Effector CD4-positive, alpha-beta T cell (primary cell): ENCODE results near the gene BNIP3.
"Not testable (repeated sequence)": the region's sequence is repeated elsewhere in the genome, so short reads cannot be mapped to it uniquely, and the experiment has no call there.

Source experiments
- DNase-seq: peaks from one replicate; pipeline ENCODE4 v3.0.0-alpha.2; 2020

BNIP3 gene

GRCh38 chr10:131928248-131929095 is 53.3 kb downstream of the BNIP3 start:
- DNase-seq = no peak

- no peak for DNase-seq
These were observed 54.8 kb downstream of the BNIP3 start for GRCh38 chr10:131926743-131927595.

GRCh38 chr10:131926253-131926652 is 55.5 kb downstream of the BNIP3 start:
- DNase-seq = no peak

- DNase-seq = no peak
These were observed 56.0 kb downstream of the BNIP3 start for GRCh38 chr10:131925716-131926115.

DNA sequence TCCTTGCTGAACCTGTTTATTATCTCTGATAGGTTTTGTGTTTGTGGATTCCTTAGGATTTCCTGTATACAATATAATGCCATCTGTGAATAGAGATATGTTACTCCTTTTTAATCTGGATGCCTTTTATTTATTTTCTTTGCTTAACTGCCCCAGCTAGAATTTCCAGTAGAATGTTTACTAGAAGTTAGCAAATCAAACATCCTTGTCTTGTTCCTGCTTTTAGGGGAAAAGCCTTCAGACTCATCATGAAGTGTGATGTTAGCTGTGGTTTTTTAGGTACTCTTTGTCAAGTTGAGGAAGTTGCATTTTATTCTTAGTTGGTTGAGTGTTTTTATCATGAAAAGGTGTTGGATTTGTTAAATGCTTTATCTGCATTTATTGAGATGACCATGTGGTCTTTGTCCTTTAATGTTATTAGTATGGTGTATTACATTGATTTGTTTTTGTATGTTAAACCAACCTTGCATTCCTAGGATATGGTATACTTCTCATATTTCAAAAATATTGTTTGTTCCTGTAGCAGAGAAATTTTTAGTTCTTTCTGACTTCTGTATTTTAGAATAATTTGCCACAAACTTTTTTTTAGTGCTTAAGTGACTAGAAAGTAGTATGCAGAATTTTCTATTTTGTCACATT is 56.6 kb downstream of the BNIP3 start:
- DNase-seq = no peak

GRCh38 chr10:131923038-131923756 is 58.5 kb downstream of the BNIP3 start:
- DNase-seq = no peak

DNA sequence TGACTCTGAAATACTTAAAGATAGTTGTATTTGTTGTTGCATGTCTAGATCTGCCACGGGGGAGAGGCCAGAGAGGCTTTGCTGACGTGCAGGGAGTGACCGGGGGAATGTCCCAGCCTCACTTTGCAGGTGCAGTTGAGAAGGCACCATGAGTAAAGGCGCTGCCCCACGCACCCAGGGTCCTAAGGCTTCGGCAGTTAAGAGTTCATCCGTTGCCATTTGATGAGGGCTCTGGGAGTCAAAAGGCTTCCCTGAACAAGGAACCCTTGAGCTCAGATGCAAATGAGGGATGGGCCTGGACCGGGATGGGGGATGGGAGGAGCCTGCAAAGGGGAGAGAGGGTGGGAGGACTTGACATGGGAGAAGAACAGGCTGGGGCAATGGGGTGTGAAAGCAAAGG is 60.5 kb downstream of the BNIP3 start:
- no peak for DNase-seq

DNA sequence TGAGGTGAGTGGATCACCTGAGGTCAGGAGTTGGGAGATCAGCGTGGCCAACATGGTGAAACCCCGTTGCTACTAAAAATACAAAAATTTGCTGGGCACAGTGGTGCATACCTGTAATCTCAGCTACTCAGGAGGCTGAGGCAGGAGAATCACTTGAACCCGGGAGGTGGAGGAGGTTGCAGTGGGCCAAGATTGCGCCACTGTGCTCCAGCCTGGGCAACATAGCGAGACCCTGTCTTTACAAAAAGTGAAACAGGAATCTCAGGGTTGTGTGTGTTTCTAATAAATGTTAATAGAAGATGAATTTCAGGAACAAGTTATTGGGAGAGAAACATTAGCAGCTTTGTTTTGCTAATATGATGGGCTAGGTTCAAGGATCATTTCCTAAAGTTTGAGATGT is 61.0 kb downstream of the BNIP3 start:
- no peak for DNase-seq

DNA sequence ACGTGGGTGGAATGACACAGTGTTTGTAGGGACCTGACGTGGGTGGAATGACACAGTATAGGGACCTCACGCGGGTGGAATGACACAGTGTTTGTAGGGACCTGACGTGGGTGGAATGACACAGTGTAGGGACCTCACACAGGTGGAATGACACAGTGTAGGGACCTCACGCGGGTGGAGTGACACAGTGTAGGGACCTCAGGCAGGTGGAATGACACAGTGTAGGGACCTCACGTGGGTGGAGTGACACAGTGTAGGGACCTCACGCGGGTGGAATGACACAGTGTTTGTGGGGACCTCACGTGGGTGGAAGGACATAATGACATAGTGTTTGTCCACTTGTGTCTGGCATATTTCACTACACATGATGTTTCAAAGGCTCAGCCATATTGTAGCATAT is 61.6 kb downstream of the BNIP3 start:
- DNase-seq = no peak

DNA sequence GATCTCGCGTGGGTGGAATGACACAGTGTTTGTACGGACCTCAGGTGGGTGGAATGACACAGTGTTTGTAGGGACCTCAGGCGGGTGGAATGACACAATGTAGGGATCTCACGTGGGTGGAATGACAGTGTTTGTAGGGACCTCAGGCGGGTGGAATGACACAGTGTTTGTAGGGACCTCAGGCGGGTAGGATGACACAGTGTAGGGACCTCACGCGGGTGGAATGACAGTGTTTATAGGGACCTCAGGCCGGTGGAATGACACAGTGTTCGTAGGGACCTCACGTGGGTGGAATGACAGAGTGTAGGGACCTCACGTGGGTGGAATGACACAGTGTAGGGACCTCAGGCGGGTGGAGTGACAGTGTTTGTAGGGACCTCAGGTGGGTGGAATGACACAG is 62.3 kb downstream of the BNIP3 start:
- DNase-seq = not testable (repeated sequence)
